Lower leg skin (tissue), 4 donors: Measurements from ENCODE around the gene ERICH6B. TPM values are rescaled to one million over a fixed set of nuclear protein-coding genes. Genes with fewer than 3 reads are reported as not detected.
A peak's percentile ranks its signal among the peaks of the same experiment; 100 is the strongest.

Source experiments
- DNase-seq, 2 donors: peaks; one replicate each; pipeline ENCODE4 v3.0.0-alpha.2; 2019; ENCODE audit warnings: low spot score in 2 of 2
- H3K4me3 ChIP-seq: fragments of 200-600 bp; sonication (generic); 2 replicates; pipeline ENCODE4 v1.5.1; 2017; ENCODE audit warnings: mild to moderate bottlenecking, low read depth; ENCODE audit not compliant: poor library complexity, severe bottlenecking
- CTCF ChIP-seq, 3 donors: fragments of 450-650 bp; IDR thresholded peaks; one replicate each; pipeline ENCODE4 v1.5.1; 2016; ENCODE audit warnings: antibody characterized with exemption in 3 of 3, mild to moderate bottlenecking in 3 of 3, moderate library complexity in 2 of 3
- POLR2A ChIP-seq, 2 donors: fragments of 450-650 bp; IDR thresholded peaks; one replicate each; pipeline ENCODE4 v1.6.1; 2016 to 2017; ENCODE audit warnings: antibody characterized with exemption in 2 of 2, mild to moderate bottlenecking in 1 of 2, moderate library complexity in 1 of 2
- WGBS, 2 donors: methylation state at CpG; one replicate each; pipeline ENCODE4 v1.1.5; 2018; 5-methylcytosine and 5-hydroxymethylcytosine counted together
- intact Hi-C: fragments of 100-400 bp; cut with DNase I; formaldehyde crosslinking; loops from one replicate; pipeline ENCODE4 v1.15.0; 2023; ENCODE audit warnings: low total_unique reads
- total RNA-seq, 4 donors: library from RNA; depleted of rRNA; stranded (reverse); fragments of >200 nt; gene quantifications; one replicate each; pipeline ENCODE4 v1.1.0, GENCODE V29; 2016

The ERICH6B gene
- total RNA-seq, 4 donors from 2014 or later, result not detected

- 49 to 59% methylated on average over 2 of the region's 2 CpGs for WGBS, 2 donors
- TF ChIP-seq POLR2A (IDR thresholded peaks at IDR 0.05) (no peak), CTCF (IDR thresholded peaks at IDR 0.05) (no peak)
- intact Hi-C loops, result no loop called here
- DNase-seq, result peak in 1 of 2 donors; percentile 29
- no peak overlapping the region for H3K4me3 ChIP-seq
Observed at GRCh38 chr13:45595965-45596364, 19.6 kb downstream of the ERICH6B start.

GRCh38 chr13:45594764-45595163, 20.8 kb downstream of the ERICH6B start:
- H3K4me3 ChIP-seq, result no peak overlapping the region
- 35 to 46% methylated on average over 3 of the region's 3 CpGs for WGBS, 2 donors
- intact Hi-C loops, result no loop called here

DNA sequence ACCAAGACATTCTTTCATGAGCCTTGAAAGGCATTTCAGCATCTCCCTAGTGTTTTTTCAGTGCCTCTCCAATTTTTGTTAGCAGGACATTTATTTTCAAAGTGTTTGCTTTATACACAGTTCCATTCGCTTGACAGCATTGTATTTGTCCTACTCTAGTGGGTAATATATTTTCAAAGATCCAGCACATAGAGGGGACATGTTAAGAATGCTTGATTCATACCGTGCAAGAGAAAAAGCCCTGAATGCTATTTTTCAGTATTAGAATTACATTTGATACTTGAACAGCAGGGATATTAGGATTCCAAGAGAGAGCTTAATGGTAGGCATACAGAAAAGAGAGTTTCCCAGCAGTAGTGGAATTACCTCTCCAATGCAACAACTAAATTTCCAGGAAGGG, 21.3 kb downstream of the ERICH6B start:
- no peak for TF ChIP-seq CTCF (IDR thresholded peaks at IDR 0.05)
- TF ChIP-seq POLR2A (IDR thresholded peaks at IDR 0.05), result no peak
- no peak for DNase-seq
- intact Hi-C loops, result no loop called here
- WGBS, 2 donors, result 85 to 86% methylated on average over 2 of the region's 2 CpGs
- no peak overlapping the region for H3K4me3 ChIP-seq

More at GRCh38 chr13:45594764-45595163, 20.8 kb downstream of the ERICH6B start:
- no peak for DNase-seq
- TF ChIP-seq CTCF (IDR thresholded peaks at IDR 0.05), result no peak

- intact Hi-C loops, result no loop called here
- WGBS, 2 donors, result 80 to 91% methylated on average over 2 of the region's 2 CpGs
- H3K4me3 ChIP-seq, result no peak overlapping the region
- TF ChIP-seq CTCF (IDR thresholded peaks at IDR 0.05) (no peak), POLR2A (IDR thresholded peaks at IDR 0.05) (no peak)
- no peak for DNase-seq
Observed at GRCh38 chr13:45592758-45593157, 22.8 kb downstream of the ERICH6B start.

DNA sequence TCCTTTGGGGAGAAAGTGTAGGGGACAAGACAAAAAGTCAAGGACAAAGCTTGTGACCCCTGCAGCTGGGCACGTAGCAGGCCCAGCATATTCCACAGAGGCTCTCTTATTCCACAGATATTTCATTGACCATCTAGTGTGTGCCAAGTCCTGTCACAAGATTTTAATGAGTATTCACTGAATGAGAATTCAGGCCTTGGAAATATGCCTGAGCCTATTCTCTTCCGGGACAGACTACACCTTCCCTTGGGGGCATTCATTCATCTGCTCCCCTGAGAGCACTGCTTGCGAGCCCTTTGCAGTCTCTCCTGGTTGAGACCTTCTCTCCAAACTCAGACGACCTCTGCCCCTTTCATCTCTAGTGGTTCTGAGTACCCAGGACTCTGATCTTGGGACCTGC, 25.5 kb downstream of the ERICH6B start:
- intact Hi-C loops, result no loop called here
- H3K4me3 ChIP-seq, result no peak overlapping the region
- TF ChIP-seq POLR2A (IDR thresholded peaks at IDR 0.05) (no peak), CTCF (IDR thresholded peaks at IDR 0.05) (no peak)
- no peak for DNase-seq
- 42 to 45% methylated on average over 4 of the region's 4 CpGs for WGBS, 2 donors

GRCh38 chr13:45587897-45588296, 27.6 kb downstream of the ERICH6B start:
- no peak for TF ChIP-seq POLR2A (IDR thresholded peaks at IDR 0.05)
- no peak for TF ChIP-seq CTCF (IDR thresholded peaks at IDR 0.05)
- peak in 1 of 2 donors; percentile 32 for DNase-seq
- intact Hi-C loops, result no loop called here
- no peak overlapping the region for H3K4me3 ChIP-seq
- WGBS, 2 donors, result 95 to 100% methylated on average over 1 of the region's 1 CpG
